AG20443 (cell line): ENCODE measurements around the gene ANKRD18B.
"Not testable (repeated sequence)": the region's sequence is repeated elsewhere in the genome, so short reads cannot be mapped to it uniquely, and the experiment has no call there.

ENCODE experiments used
- DNase-seq: peaks from one replicate; pipeline ENCODE4 v3.0.0; 2012; ENCODE audit warnings: low spot score, mixed read lengths

Gene ANKRD18B

DNA sequence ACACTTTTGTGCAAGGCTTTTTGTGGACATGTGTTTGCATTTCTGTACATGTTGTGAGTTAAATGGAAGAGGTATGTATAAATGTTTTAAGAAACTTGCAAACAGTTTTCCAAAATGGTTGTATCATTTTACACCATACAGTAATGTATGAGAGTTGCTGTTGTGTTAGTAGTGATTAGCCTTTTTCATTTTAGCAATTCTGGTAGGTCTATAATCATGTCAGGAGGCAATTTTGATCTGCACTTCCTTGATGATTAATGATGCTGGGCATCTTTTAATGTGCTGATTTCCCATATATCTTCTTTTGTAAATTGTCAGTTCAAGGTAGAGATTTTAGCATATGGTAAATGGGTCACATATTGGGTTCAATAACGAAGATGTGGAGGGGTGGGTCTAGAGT lies 87.3 kb downstream of the ANKRD18B start:
- no peak for DNase-seq

- DNase-seq = not testable (repeated sequence)
These were observed 88.4 kb downstream of the ANKRD18B start for GRCh38 chr9:33612410-33612809.

- DNase-seq = no peak
These were observed 90.1 kb downstream of the ANKRD18B start for GRCh38 chr9:33614001-33614687.

DNA sequence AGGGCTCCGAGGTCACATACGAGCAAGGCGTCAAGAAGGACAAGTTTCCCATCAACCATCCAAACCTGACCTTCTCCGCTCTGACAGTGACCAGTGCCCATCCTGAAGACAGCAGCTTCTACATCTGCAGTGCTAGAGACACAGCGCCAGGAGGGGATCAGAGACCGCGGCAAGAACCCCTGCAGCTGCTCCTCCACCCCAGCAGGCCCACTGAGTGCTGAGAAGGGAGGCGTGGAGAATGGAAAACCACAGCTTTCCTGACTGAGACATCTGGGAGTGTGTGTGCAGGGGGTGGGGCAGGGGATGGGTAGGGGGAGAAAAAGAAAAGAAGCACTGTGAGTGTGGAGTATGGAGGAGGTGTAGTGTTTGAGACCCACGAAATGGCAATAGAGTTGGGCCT lies 94.3 kb downstream of the ANKRD18B start:
- not testable (repeated sequence) for DNase-seq

GRCh38 chr9:33619666-33620404 lies 95.8 kb downstream of the ANKRD18B start:
- DNase-seq = no peak

DNA sequence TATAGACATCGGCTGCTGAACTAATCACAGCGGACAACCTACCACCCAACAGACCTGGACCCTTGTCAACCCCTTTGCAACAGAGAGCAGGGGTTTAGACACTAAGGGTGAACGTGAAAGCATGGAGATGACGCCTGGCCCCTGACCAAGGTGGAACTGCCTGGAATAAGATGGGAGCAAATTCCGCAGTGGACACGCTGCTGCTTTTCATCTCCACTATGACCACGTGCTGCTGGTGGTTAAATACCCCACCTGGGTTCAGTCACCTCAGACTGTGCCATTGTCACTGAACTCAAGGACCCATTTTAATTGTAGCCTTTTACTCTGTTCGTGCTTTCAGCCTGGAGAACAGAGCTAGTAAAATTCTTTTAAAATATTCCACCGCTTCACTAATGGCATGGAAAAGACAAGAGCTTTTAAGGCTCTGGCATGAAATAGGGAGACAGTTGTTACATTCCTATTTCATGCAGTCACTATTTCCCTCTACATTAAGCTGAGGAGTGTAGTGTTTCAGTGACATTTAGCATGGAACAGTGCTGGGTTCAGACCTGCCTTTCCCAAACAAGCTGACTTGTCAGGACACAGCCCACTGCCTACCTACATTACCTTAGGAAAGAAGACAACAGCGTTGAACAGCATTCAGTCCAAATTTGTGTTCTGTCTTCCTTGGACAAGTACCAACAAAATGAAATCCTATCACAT lies 96.8 kb downstream of the ANKRD18B start:
- peak; percentile 68 for DNase-seq
